PFSK-1 (cell line): ENCODE data around the gene CCDC88C.

Experiments used
- FOXP2 ChIP-seq: optimal IDR thresholded peaks from 2 replicates; pipeline ENCODE3; 2011; ENCODE audit warnings: borderline replicate concordance, control low read depth, inconsistent platforms; ENCODE audit not compliant: insufficient read depth; ENCODE audit errors: extremely low read length, extremely low read depth
- POLR2AphosphoS5 ChIP-seq: IDR thresholded peaks from 2 replicates; pipeline ENCODE4 v1.6.1; 2012; ENCODE audit warnings: low read depth, mild to moderate bottlenecking, control low read depth, low read length, moderate library complexity
- REST ChIP-seq, 2 experiments: IDR thresholded peaks; 2 replicates each; pipeline versions ENCODE4 v1.6.1 to v1.8.0; 2011 to 2012; ENCODE audit warnings: low read depth in 2 of 2, low read length in 2 of 2, control low read depth in 1 of 2, inconsistent platforms in 1 of 2, mild to moderate bottlenecking in 1 of 2, moderate library complexity in 1 of 2; ENCODE audit not compliant: insufficient read depth in 1 of 2
- TAF1 ChIP-seq: IDR thresholded peaks from 2 replicates; pipeline ENCODE4 v1.6.1; 2012; ENCODE audit warnings: low read length, control low read depth, borderline replicate concordance; ENCODE audit not compliant: insufficient read depth

- TF ChIP-seq REST (IDR thresholded peaks at IDR 0.05; ENCODE audit: insufficient read depth in 1 of 2, low read depth in 2 of 2, low read length in 2 of 2) (no peak), TAF1 (no peak), POLR2AphosphoS5 (no peak), FOXP2 (no peak)
Measured at GRCh38 chr14:91292491-91292890, 125.1 kb downstream of the CCDC88C start.
